ENCODE measurements around the gene MAN1C1.
"Not testable (repeated sequence)": the region's sequence is repeated elsewhere in the genome, so short reads cannot be mapped to it uniquely, and the experiment has no call there.

Gene MAN1C1

GRCh38 chr1:25657883-25658760 is 41.5 kb downstream of the MAN1C1 start:
- no peak for DNase-seq (ENCODE audit: low read depth)

GRCh38 chr1:25658791-25659431 is 42.3 kb downstream of the MAN1C1 start:
- no peak for DNase-seq (ENCODE audit: low read depth)

- DNase-seq (ENCODE audit: low read depth) = peak; percentile 15
These were observed 44.6 kb downstream of the MAN1C1 start for GRCh38 chr1:25661043-25661815.

- DNase-seq (ENCODE audit: low read depth) = no peak
These were observed 45.5 kb downstream of the MAN1C1 start for GRCh38 chr1:25662061-25662460.

GRCh38 chr1:25662959-25663358 is 46.4 kb downstream of the MAN1C1 start:
- DNase-seq (ENCODE audit: low read depth) = not testable (repeated sequence)

GRCh38 chr1:25664357-25665199 is 48.0 kb downstream of the MAN1C1 start:
- no peak for DNase-seq (ENCODE audit: low read depth)

GRCh38 chr1:25666460-25666859 is 49.9 kb downstream of the MAN1C1 start:
- no peak for DNase-seq (ENCODE audit: low read depth)

GRCh38 chr1:25668931-25669573 is 52.5 kb downstream of the MAN1C1 start:
- no peak for DNase-seq (ENCODE audit: low read depth)

- no peak for DNase-seq (ENCODE audit: low read depth)
These were observed 53.4 kb downstream of the MAN1C1 start for GRCh38 chr1:25669781-25670567.

GRCh38 chr1:25671929-25672328 is 55.3 kb downstream of the MAN1C1 start:
- DNase-seq (ENCODE audit: low read depth) = no peak

- no peak for DNase-seq (ENCODE audit: low read depth)
These were observed 56.3 kb downstream of the MAN1C1 start for GRCh38 chr1:25672763-25673409.

GRCh38 chr1:25673456-25673855 is 56.9 kb downstream of the MAN1C1 start:
- no peak for DNase-seq (ENCODE audit: low read depth)

- DNase-seq (ENCODE audit: low read depth) = no peak
These were observed 57.6 kb downstream of the MAN1C1 start for GRCh38 chr1:25673962-25674806.

GRCh38 chr1:25674807-25675084 is 58.2 kb downstream of the MAN1C1 start:
- no peak for DNase-seq (ENCODE audit: low read depth)

GRCh38 chr1:25675729-25676476 is 59.3 kb downstream of the MAN1C1 start:
- no peak for DNase-seq (ENCODE audit: low read depth)

GRCh38 chr1:25676488-25676887 is 59.9 kb downstream of the MAN1C1 start:
- DNase-seq (ENCODE audit: low read depth) = no peak

GRCh38 chr1:25677193-25677773 is 60.7 kb downstream of the MAN1C1 start:
- DNase-seq (ENCODE audit: low read depth) = no peak

GRCh38 chr1:25679171-25679570 is 62.6 kb downstream of the MAN1C1 start:
- no peak for DNase-seq (ENCODE audit: low read depth)

Measured in ELR (cell line).